Esophagus mucosa (tissue), 1 donor: Measurements from ENCODE around the gene PIM3. TPM values are rescaled to one million over a fixed set of nuclear protein-coding genes. Genes with fewer than 3 reads are reported as not detected.
"Not testable (repeated sequence)": the region's sequence is repeated elsewhere in the genome, so short reads cannot be mapped to it uniquely, and the experiment has no call there.

Source experiments
- ATAC-seq: fragments of 200-7000 bp; cut with Tn5 transposase; one replicate; pipeline ENCODE4 v1.9.1; 2020
- total RNA-seq: library from RNA; stranded (reverse); gene quantifications from one replicate; pipeline ENCODE4 v1.2.4, GENCODE V29; 2023
- donor health status: DM: yes; HTN: yes; CAD: no.

The PIM3 gene
- total RNA-seq, 1 donor from 2014 or later = 50.5 TPM

DNA sequence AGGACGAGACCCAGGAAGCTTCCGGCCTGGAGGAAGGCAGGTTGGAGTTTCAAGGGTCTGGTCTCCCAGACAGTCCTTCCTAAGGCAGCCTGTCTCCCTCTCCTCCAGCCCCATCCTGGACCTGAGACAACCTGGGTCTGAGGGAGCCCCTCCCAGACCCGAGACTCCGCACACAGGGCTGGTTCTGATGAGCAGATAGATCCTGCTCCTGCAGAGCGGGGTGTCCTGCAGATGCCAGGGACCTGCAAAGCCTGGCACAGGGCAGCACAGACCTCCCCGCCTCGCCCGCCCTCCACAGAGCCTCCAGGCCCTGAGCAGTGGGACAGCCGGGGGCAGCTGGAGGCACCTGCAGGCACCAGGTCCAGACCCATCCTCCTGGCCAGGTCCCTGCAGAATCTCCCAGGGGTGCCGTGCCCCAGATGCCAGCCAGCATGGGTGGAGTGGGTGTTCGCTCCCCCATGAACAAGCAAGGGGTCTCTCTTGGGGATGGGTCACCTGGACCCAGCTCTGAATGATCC is 7.8 kb downstream of the PIM3 start:
- ATAC-seq = no peak

DNA sequence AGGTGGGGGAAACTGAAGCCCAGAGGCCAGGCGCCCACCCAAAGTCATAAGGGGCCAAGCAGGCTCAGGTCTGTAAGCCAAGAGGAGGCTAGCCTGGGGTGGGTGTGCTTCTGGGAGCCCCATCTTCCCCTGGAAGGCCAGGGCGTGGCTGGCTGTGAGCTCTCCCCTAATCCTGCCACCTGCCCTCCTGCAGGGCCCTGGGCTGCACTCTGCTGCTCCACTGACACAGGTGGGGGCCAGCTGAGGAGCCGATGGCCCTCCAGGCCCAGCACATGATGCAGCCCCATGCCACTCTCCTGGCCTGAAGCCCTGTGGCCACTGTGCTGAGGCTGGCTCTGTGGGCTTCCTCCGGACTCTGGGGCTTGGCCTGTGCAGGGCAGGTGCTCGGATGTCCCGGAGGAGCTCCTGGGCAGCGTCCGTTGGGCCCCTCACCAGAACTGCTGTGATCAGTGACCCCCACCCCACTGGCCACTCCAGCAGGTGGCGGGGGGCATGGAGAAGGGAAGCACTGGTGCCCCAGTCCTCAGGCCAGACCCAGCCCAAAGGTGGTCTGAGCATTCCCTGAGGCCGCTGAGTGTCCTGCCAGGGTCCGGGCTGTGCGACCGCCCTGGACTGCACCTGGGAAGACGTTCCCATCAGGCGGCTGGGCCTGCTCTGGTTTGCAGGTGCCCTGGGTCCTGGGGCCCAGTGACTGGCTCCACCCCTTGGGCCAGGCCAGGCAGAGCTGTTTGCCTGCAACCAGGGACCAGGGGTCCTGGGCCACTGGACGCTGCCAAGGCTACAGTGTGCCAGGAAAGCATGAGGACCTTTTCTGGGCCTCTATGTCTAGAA is 8.5 kb downstream of the PIM3 start:
- ATAC-seq = no peak

DNA sequence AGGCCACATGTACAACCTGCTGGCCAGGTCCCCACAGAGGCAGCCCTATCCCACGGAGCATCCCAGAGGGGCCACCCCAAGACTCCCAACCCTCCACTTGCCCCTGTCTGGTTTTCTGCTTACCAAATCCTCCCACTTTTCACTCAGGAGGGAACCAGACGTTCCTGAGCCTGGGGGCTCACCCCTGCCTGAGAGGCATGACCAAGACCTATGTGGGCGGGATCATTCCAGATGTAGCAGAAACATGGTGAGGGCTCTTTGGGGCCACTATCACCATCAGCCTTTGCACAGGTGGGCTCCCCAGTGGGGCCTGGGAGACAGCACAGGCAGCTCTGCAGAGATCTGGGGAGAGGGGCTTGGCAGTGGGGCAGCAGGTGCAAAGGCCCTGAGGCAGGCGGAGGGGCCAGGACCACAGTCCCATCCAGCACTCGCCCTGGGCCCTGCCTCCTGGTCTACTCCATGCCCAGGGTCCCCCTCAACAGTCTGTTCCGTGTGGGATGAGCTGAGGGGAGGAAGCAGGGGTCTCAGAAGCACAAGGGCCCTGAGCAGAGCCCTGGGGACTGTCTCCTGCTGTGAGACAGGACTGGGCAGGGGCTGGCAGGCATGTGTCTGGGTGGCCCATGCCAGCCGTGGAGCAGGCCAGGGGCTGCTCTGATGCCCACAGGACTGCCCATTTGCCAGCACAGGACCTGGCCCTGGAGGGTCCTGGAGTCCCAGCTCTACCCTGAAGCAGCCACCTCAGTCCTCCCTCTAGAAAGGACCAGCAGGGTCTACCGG is 9.4 kb downstream of the PIM3 start:
- ATAC-seq = no peak

- peak; percentile 79 for ATAC-seq
Measured at GRCh38 chr22:49970528-49971231, 10.1 kb downstream of the PIM3 start.

DNA sequence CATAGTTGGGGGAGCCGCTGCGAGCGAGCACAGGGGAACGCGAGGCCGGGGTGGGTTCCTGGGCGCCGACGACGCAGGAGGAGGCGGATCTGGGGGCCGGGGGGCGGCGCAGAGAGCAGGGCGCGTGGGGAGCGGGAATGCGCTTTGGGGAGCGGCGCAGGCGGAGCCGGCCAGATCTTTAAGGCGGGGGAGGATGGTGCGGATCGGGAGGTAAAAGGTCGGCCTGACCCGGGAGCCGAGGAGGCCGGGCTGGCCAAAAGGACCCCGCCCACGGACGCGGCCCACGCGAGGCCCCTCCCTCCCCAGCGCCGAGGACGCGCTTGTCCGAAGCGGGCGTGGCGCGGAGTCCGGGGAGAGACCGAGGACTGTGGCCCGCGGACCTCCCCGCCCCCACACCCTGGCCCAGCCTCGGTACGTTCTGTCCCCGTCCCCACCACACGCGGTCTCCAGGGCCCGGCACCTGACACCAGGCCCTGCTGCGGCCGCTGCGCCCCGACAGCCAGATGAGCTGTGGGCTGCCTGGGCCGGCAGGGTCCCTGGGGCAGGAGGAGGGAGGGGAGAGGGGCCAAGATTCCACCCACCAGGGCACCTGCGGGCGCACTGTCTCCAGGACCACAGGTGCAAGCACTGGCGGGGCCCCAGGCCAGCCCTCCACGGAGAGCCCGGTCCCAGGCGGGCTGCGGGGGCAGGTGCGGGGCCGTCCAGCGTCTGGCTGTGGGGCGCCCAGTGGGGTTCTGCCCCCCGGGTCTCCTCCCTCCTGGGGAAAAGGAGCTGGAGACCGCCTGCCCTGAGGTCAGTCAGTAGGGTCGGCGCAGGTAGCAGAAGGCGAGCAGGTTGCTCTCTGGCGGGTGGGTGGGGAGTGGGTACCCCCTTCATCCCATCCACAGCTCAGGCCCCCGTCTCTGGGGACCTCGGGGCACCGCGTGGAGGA is 10.9 kb downstream of the PIM3 start:
- ATAC-seq = peak; percentile 38

DNA sequence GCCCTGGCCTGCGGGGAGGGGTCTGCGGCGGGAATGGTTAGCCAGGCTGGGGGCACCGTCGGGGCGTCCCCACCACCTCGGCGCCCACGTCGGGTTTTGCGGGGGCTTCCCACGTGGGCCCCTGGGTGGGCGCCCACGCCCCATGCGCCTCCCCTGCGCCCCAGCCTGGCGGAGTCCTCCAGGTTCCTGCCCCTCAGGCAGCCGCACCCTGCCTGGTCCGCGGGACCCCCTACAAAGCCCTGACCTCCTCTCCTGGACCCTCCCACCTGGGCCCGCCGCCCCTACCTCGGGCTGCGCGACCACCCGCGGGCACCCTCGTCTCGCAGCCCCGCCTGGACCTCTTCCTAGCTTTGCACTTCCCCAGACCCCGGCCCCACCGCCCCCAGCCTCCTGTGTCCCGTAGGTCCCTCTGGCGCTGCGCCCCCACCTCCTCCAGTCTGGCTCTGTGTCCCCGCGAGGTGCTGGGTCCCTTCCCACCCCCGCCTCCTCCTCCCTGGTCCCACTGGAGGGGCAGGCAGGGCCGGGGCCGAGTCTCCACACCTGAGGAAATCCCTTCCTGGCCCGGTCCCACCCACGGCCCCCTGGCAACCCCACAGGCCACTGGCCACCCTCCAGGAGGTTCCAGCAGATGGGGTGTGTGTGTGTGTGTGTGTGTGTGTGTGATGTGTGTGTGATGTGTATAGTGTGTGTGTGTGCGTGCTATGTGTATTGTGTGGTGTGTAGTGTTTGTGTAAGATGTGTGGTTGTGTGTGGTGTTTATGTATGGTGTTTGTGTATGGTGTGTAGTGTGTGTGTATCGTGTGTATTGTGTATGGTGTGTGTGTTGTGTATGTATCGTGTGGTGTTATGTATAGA is 11.8 kb downstream of the PIM3 start:
- ATAC-seq = no peak

- no peak for ATAC-seq
Measured at GRCh38 chr22:49973018-49973961, 12.7 kb downstream of the PIM3 start.

GRCh38 chr22:49975543-49976389 is 15.2 kb downstream of the PIM3 start:
- ATAC-seq = no peak

GRCh38 chr22:49976439-49977175 is 16.0 kb downstream of the PIM3 start:
- no peak for ATAC-seq

DNA sequence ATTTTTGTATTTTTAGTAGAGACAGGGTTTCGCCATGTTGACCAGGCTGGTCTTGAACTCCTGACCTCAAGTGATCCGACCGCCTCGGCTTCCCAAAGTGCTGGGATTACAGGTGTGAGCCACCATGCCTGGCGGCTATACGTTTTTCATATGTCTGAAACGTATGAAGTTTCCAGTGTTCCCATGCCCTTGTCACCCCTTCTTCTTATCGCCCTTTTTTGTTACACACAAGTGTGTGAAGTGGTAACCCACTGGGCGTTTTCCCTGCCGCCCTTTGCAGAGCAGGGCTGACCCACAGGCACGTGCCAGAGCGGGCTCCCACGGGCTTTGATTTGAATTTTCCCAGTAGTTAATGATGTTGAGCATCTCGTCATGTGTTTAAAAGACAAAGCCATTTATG is 17.0 kb downstream of the PIM3 start:
- no peak for ATAC-seq

GRCh38 chr22:49979587-49980264 is 19.2 kb downstream of the PIM3 start:
- peak; percentile 50 for ATAC-seq

DNA sequence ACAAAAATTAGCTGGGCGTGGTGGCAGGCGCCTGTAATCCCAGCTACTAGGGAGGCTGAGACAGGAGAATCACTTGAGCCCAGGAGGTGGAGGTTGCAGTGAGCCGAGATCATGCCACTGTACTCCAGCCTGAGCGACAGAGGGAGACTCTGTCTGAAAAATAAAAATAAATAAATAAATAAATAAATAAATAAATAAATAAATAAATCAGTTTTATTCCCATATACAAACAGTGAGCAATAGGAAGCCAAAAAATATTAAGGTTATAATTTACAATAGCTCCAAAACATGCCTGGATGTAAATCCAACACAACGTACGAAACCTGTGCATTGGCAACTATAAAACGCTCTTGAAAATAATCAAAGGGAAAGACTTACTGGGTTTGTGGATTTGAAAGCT is 21.2 kb downstream of the PIM3 start:
- not testable (repeated sequence) for ATAC-seq

GRCh38 chr22:49983148-49984042 is 22.8 kb downstream of the PIM3 start:
- peak; percentile 58 for ATAC-seq

DNA sequence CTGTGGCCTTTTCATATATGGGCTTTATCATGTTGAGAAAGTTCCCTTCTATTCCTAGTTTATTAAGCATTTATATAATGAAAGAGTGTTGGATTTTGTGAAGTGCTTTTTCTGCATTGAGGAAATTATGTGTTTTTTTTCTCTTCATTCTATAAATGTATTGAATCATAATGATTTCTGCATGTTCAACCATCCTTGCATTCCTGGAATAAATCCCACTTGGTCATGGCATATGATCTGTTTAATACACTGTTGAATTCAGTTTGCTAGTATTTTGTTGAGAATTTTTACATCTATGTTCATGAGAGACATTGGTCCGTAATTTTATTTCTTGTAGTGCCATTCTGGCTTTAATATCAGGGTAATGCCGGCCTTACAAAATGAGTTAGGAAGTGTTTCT is 25.8 kb downstream of the PIM3 start:
- ATAC-seq = no peak

DNA sequence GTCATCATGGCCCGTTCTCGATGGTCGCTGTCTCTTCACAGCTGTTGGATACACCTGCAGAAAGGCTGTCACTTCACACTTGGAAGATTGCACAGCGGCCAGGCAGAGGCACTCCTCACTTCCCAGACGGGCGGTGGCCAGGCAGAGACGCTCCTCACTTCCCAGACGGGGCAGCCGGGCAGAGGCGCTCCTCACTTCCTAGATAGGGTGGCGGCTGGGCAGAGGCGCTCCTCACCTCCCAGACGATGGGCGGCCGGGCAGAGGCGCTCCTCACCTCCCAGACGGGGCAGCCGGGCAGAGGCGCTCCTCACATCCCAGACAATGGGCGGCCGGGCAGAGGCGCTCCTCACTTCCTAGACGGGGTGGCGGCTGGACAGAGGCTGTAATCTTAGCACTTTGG is 29.3 kb downstream of the PIM3 start:
- not testable (repeated sequence) for ATAC-seq

DNA sequence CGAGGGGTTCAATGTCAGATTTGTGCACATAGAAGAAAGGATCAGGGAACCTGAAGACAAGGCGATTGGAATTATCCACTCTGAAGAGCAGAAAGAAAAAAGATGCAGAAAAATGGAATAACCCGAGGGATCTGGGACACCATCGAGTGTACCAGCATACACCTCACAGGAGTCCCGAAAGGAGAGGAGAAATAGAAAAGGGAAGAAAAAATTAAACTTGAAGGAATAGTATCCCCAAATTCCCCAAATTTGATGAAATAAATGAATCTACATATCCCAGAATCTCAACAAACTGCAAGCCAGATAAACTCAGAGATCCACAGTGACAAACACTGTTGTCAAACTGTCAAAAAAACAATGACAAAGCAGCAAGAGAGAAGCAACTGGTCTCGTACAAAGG is 30.6 kb downstream of the PIM3 start:
- no peak for ATAC-seq
